WTC11 (cell line): ENCODE results near the gene LMF1. TPM values are rescaled to one million over a fixed set of nuclear protein-coding genes. Genes with fewer than 3 reads are reported as not detected.

ENCODE experiments used
- ATAC-seq: fragments of 200-7000 bp; cut with Tn5 transposase; 2 replicates; pipeline ENCODE4 v1.10.0; 2021; ENCODE audit warnings: mild to moderate bottlenecking, moderate library complexity
- CTCF ChIA-PET: fragments of 300-600 bp; sonication (Branson Sonifier 250); formaldehyde crosslinking; loops from one replicate; lab custom pipeline; 2021; ENCODE audit warnings: antibody characterized with exemption; lab: Charles Lee
- POLR2A ChIA-PET: fragments of 350-600 bp; sonication (Branson Sonifier 250); formaldehyde crosslinking; loops from one replicate; lab custom pipeline; 2021; ENCODE audit warnings: antibody characterized with exemption; lab: Charles Lee
- DNase-seq: peaks from one replicate; pipeline ENCODE4 v3.0.0; 2021; ENCODE audit warnings: low spot score
- H3K27ac Mint-ChIP-seq: 2 replicates; pipeline ENCODE4 v1.8.0; 2021; ENCODE audit warnings: mixed read lengths
- H3K27me3 Mint-ChIP-seq: 2 replicates; pipeline ENCODE4 v1.8.0; 2021; ENCODE audit warnings: low read depth, mild to moderate bottlenecking, moderate library complexity, mixed read lengths
- H3K36me3 Mint-ChIP-seq: 2 replicates; pipeline ENCODE4 v1.8.0; 2021; ENCODE audit warnings: mixed read lengths
- H3K4me1 Mint-ChIP-seq: 2 replicates; pipeline ENCODE4 v1.8.0; 2022; ENCODE audit warnings: mixed read lengths
- H3K4me3 Mint-ChIP-seq: 2 replicates; pipeline ENCODE4 v1.8.0; 2021; ENCODE audit warnings: mild to moderate bottlenecking, moderate library complexity, mixed read lengths
- H3K9me3 Mint-ChIP-seq: 2 replicates; pipeline ENCODE4 v1.8.0; 2021; ENCODE audit warnings: mixed read lengths
- CREB1 ChIP-seq: sonication (generic); formaldehyde crosslinking; IDR thresholded peaks from 2 replicates; pipeline ENCODE4 v1.8.0; 2023; ENCODE audit warnings: mild to moderate bottlenecking, missing genetic modification reagents
- ESRRA ChIP-seq: sonication (generic); formaldehyde crosslinking; IDR thresholded peaks from 2 replicates; pipeline ENCODE4 v1.8.1; 2022; ENCODE audit warnings: mild to moderate bottlenecking, missing genetic modification reagents, borderline replicate concordance
- FOXJ3 ChIP-seq: sonication (generic); formaldehyde crosslinking; IDR thresholded peaks from 2 replicates; pipeline ENCODE4 v1.9.0; 2021; ENCODE audit warnings: missing genetic modification reagents, mild to moderate bottlenecking, borderline replicate concordance
- FOXK1 ChIP-seq: sonication (generic); formaldehyde crosslinking; IDR thresholded peaks from 2 replicates; pipeline ENCODE4 v1.8.0; 2022; ENCODE audit warnings: mild to moderate bottlenecking, moderate library complexity, missing genetic modification reagents
- GABPB1 ChIP-seq: sonication (generic); formaldehyde crosslinking; IDR thresholded peaks from 2 replicates; pipeline ENCODE4 v1.8.1; 2023; ENCODE audit warnings: mild to moderate bottlenecking, missing genetic modification reagents
- GTF2I ChIP-seq: fragments of 250-450 bp; sonication (Bioruptor Pico); conservative IDR thresholded peaks from 2 replicates; pipeline ENCODE4 v1.4.0; 2021; ENCODE audit warnings: mild to moderate bottlenecking
- JAZF1 ChIP-seq: fragments of 250-450 bp; sonication (Bioruptor Pico); IDR thresholded peaks from 2 replicates; pipeline ENCODE4 v1.9.0; 2021; ENCODE audit warnings: moderate library complexity, mild to moderate bottlenecking, inconsistent platforms
- KAT7 ChIP-seq: sonication (generic); formaldehyde crosslinking; IDR thresholded peaks from 2 replicates; pipeline ENCODE4 v1.8.1; 2023; ENCODE audit warnings: missing genetic modification reagents, mild to moderate bottlenecking, borderline replicate concordance
- MXD4 ChIP-seq: fragments of 250-450 bp; sonication (Bioruptor Pico); IDR thresholded peaks from 2 replicates; pipeline ENCODE4 v1.8.0; 2021; ENCODE audit warnings: mild to moderate bottlenecking, moderate library complexity, borderline replicate concordance
- NR2C2 ChIP-seq: sonication (generic); formaldehyde crosslinking; IDR thresholded peaks from 2 replicates; pipeline ENCODE4 v1.8.0; 2022; ENCODE audit warnings: mild to moderate bottlenecking, missing genetic modification reagents
- RORB ChIP-seq: fragments of 250-450 bp; sonication (Bioruptor Pico); IDR thresholded peaks from 2 replicates; pipeline ENCODE4 v1.9.0; 2021; ENCODE audit warnings: mild to moderate bottlenecking
- TEAD4 ChIP-seq: sonication (generic); formaldehyde crosslinking; IDR thresholded peaks from 2 replicates; pipeline ENCODE4 v1.8.0; 2022; ENCODE audit warnings: mild to moderate bottlenecking, missing genetic modification reagents
- ZNF121 ChIP-seq: sonication (generic); formaldehyde crosslinking; IDR thresholded peaks from 2 replicates; pipeline ENCODE4 v1.8.0; 2023; ENCODE audit warnings: missing genetic modification reagents
- ZNF219 ChIP-seq: sonication (generic); formaldehyde crosslinking; IDR thresholded peaks from 2 replicates; pipeline ENCODE4 v1.8.0; 2023; ENCODE audit warnings: missing genetic modification reagents, mild to moderate bottlenecking, borderline replicate concordance
- ZNF232 ChIP-seq: sonication (generic); formaldehyde crosslinking; IDR thresholded peaks from 2 replicates; pipeline ENCODE4 v1.8.0; 2022; ENCODE audit warnings: mild to moderate bottlenecking, missing genetic modification reagents
- ZNF416 ChIP-seq: fragments of 250-450 bp; sonication (Bioruptor Pico); IDR thresholded peaks from 2 replicates; pipeline ENCODE4 v1.9.0; 2021; ENCODE audit warnings: mild to moderate bottlenecking, inconsistent platforms
- total RNA-seq: library from RNA; stranded (reverse); gene quantifications from 3 replicates; pipeline ENCODE4 v1.2.3, GENCODE V29; 2021
- TF ChIP-seq, protein P1 (sequence below): sonication (generic); formaldehyde crosslinking; IDR thresholded peaks from 2 replicates; pipeline ENCODE4 v1.8.1; 2023; ENCODE audit warnings: mild to moderate bottlenecking, missing genetic modification reagents
- TF ChIP-seq, protein P2 (sequence below): sonication (generic); formaldehyde crosslinking; IDR thresholded peaks from 2 replicates; pipeline ENCODE4 v1.8.1; 2022; ENCODE audit warnings: mild to moderate bottlenecking, moderate library complexity, missing genetic modification reagents
- TF ChIP-seq, protein P3 (sequence below): sonication (generic); formaldehyde crosslinking; IDR thresholded peaks from 2 replicates; pipeline ENCODE4 v1.8.1; 2023; ENCODE audit warnings: mild to moderate bottlenecking, missing genetic modification reagents
- TF ChIP-seq, protein P4 (sequence below): sonication (generic); formaldehyde crosslinking; IDR thresholded peaks from 2 replicates; pipeline ENCODE4 v1.8.1; 2022; ENCODE audit warnings: low read depth, missing genetic modification reagents, borderline replicate concordance
- TF ChIP-seq, protein P5 (sequence below): sonication (generic); formaldehyde crosslinking; conservative IDR thresholded peaks from 2 replicates; pipeline ENCODE4 v1.8.1; 2022; ENCODE audit warnings: mild to moderate bottlenecking, missing genetic modification reagents
- TF ChIP-seq, protein P6 (sequence below): sonication (generic); formaldehyde crosslinking; IDR thresholded peaks from 2 replicates; pipeline ENCODE4 v1.8.0; 2022; ENCODE audit warnings: missing genetic modification reagents
- TF ChIP-seq, protein P7 (sequence below): sonication (generic); formaldehyde crosslinking; IDR thresholded peaks from 2 replicates; pipeline ENCODE4 v1.8.1; 2022; ENCODE audit warnings: mild to moderate bottlenecking, missing genetic modification reagents, moderate library complexity, borderline replicate concordance

The LMF1 gene
- total RNA-seq, 1 experiment from 2014 or later: 10.5 TPM

DNA sequence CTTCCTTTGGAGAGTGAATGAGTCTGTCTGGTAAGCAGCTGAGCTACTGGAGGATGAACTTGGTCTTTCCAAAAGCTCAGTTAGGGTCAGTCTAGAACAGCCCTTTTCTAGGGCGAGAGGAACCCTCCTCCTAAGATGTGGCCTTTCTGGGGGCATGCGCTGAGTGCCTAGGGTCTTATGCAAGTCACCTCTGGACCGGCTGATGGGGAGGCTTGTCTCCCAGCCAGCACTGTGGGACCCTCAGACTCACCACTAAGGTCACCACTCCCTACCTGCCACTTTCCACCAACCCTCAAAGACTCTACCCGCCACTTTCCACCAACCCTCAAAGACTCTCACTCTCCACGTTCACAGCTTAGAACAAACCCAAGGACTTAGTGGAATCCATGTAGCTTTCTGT is 26.8 kb downstream of the LMF1 start (continued):
- TF ChIP-seq FOXJ3 (CRISPR knock-in tag) (no peak), ZNF219 (no peak), JAZF1 (no peak), ZNF416 (CRISPR knock-in tag) (no peak), TEAD4 (CRISPR knock-in tag) (no peak)
- TF ChIP-seq, protein P1, sequence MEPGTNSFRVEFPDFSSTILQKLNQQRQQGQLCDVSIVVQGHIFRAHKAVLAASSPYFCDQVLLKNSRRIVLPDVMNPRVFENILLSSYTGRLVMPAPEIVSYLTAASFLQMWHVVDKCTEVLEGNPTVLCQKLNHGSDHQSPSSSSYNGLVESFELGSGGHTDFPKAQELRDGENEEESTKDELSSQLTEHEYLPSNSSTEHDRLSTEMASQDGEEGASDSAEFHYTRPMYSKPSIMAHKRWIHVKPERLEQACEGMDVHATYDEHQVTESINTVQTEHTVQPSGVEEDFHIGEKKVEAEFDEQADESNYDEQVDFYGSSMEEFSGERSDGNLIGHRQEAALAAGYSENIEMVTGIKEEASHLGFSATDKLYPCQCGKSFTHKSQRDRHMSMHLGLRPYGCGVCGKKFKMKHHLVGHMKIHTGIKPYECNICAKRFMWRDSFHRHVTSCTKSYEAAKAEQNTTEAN (CRISPR knock-in tag): no peak

DNA sequence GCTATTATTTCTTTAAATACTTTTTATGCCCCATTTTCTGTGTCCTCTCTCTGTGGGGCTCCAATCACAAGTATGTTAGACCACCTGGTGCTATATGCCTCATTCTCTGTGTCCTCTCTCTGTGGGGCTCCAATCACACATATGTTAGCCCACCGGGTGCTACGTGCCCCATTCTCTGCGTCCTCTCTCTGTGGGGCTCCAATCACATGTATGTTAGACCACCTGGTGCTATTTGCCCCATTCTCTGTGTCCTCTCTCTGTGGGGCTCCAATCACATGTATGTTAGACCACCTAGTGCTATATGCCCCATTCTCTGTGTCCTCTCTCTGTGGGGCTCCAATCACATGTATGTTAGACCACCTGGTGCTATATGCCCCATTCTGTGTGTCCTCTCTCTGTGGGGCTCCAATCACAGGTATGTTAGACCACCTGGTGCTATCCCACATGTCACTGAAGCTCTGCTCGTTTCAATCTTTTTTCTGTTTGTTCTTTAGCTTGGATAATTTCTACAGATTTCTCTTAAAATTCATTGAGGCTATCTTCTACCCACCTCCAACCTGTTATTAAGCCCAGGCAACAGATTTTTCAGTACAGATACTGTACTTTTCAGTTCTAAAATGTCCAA is 28.2 kb downstream of the LMF1 start:
- Mint-ChIP-seq H3K27me3 (no peaks in the 10 kb centered on the region; the same call in 1 of the 2 replicates), H3K36me3 (peaks cover 32% of the 10 kb centered on the region), H3K27ac (no peak overlapping the region), H3K4me3 (no peak overlapping the region), H3K9me3 (peaks cover 33% of the 10 kb centered on the region), H3K4me1 (no peaks in the 10 kb centered on the region)
- no peak for DNase-seq
- CTCF ChIA-PET: no interaction called here
- POLR2A ChIA-PET: no interaction called here
- ATAC-seq: no peak
- TF ChIP-seq, protein P2, sequence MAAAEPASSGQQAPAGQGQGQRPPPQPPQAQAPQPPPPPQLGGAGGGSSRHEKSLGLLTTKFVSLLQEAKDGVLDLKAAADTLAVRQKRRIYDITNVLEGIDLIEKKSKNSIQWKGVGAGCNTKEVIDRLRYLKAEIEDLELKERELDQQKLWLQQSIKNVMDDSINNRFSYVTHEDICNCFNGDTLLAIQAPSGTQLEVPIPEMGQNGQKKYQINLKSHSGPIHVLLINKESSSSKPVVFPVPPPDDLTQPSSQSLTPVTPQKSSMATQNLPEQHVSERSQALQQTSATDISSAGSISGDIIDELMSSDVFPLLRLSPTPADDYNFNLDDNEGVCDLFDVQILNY (CRISPR knock-in tag): no peak
- TF ChIP-seq RORB (CRISPR knock-in tag): no peak
- no peak for TF ChIP-seq ZNF121
- TF ChIP-seq, protein P3, sequence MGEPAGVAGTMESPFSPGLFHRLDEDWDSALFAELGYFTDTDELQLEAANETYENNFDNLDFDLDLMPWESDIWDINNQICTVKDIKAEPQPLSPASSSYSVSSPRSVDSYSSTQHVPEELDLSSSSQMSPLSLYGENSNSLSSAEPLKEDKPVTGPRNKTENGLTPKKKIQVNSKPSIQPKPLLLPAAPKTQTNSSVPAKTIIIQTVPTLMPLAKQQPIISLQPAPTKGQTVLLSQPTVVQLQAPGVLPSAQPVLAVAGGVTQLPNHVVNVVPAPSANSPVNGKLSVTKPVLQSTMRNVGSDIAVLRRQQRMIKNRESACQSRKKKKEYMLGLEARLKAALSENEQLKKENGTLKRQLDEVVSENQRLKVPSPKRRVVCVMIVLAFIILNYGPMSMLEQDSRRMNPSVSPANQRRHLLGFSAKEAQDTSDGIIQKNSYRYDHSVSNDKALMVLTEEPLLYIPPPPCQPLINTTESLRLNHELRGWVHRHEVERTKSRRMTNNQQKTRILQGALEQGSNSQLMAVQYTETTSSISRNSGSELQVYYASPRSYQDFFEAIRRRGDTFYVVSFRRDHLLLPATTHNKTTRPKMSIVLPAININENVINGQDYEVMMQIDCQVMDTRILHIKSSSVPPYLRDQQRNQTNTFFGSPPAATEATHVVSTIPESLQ (CRISPR knock-in tag): no peak
- no peak for TF ChIP-seq NR2C2 (CRISPR knock-in tag)
- TF ChIP-seq FOXK1: no peak
- TF ChIP-seq MXD4 (CRISPR knock-in tag): no peak
- TF ChIP-seq ESRRA (CRISPR knock-in tag): no peak
- TF ChIP-seq GTF2I (CRISPR knock-in tag): no peak
- TF ChIP-seq, protein P4, sequence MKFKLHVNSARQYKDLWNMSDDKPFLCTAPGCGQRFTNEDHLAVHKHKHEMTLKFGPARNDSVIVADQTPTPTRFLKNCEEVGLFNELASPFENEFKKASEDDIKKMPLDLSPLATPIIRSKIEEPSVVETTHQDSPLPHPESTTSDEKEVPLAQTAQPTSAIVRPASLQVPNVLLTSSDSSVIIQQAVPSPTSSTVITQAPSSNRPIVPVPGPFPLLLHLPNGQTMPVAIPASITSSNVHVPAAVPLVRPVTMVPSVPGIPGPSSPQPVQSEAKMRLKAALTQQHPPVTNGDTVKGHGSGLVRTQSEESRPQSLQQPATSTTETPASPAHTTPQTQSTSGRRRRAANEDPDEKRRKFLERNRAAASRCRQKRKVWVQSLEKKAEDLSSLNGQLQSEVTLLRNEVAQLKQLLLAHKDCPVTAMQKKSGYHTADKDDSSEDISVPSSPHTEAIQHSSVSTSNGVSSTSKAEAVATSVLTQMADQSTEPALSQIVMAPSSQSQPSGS (CRISPR knock-in tag): no peak
- TF ChIP-seq CREB1 (CRISPR knock-in tag): no peak
- no peak for TF ChIP-seq KAT7 (CRISPR knock-in tag)
- TF ChIP-seq, protein P1 (CRISPR knock-in tag): no peak
- TF ChIP-seq, protein P5, sequence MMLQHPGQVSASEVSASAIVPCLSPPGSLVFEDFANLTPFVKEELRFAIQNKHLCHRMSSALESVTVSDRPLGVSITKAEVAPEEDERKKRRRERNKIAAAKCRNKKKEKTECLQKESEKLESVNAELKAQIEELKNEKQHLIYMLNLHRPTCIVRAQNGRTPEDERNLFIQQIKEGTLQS: no peak
- no peak for TF ChIP-seq GABPB1 (CRISPR knock-in tag)
- TF ChIP-seq, protein P6, sequence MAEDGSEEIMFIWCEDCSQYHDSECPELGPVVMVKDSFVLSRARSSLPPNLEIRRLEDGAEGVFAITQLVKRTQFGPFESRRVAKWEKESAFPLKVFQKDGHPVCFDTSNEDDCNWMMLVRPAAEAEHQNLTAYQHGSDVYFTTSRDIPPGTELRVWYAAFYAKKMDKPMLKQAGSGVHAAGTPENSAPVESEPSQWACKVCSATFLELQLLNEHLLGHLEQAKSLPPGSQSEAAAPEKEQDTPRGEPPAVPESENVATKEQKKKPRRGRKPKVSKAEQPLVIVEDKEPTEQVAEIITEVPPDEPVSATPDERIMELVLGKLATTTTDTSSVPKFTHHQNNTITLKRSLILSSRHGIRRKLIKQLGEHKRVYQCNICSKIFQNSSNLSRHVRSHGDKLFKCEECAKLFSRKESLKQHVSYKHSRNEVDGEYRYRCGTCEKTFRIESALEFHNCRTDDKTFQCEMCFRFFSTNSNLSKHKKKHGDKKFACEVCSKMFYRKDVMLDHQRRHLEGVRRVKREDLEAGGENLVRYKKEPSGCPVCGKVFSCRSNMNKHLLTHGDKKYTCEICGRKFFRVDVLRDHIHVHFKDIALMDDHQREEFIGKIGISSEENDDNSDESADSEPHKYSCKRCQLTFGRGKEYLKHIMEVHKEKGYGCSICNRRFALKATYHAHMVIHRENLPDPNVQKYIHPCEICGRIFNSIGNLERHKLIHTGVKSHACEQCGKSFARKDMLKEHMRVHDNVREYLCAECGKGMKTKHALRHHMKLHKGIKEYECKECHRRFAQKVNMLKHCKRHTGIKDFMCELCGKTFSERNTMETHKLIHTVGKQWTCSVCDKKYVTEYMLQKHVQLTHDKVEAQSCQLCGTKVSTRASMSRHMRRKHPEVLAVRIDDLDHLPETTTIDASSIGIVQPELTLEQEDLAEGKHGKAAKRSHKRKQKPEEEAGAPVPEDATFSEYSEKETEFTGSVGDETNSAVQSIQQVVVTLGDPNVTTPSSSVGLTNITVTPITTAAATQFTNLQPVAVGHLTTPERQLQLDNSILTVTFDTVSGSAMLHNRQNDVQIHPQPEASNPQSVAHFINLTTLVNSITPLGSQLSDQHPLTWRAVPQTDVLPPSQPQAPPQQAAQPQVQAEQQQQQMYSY (CRISPR knock-in tag): no peak
- TF ChIP-seq ZNF232 (CRISPR knock-in tag): no peak
- TF ChIP-seq, protein P7, sequence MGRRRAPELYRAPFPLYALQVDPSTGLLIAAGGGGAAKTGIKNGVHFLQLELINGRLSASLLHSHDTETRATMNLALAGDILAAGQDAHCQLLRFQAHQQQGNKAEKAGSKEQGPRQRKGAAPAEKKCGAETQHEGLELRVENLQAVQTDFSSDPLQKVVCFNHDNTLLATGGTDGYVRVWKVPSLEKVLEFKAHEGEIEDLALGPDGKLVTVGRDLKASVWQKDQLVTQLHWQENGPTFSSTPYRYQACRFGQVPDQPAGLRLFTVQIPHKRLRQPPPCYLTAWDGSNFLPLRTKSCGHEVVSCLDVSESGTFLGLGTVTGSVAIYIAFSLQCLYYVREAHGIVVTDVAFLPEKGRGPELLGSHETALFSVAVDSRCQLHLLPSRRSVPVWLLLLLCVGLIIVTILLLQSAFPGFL (CRISPR knock-in tag): no peak
